WTC11 (cell line): ENCODE results near the gene PCDHGA1.

Experiments
- ESRRA ChIP-seq: sonication (generic); formaldehyde crosslinking; IDR thresholded peaks from 2 replicates; pipeline ENCODE4 v1.8.1; 2022; ENCODE audit warnings: mild to moderate bottlenecking, missing genetic modification reagents, borderline replicate concordance
- MXD4 ChIP-seq: fragments of 250-450 bp; sonication (Bioruptor Pico); IDR thresholded peaks from 2 replicates; pipeline ENCODE4 v1.8.0; 2021; ENCODE audit warnings: mild to moderate bottlenecking, moderate library complexity, borderline replicate concordance
- NR2C2 ChIP-seq: sonication (generic); formaldehyde crosslinking; IDR thresholded peaks from 2 replicates; pipeline ENCODE4 v1.8.0; 2022; ENCODE audit warnings: mild to moderate bottlenecking, missing genetic modification reagents
- RORB ChIP-seq: fragments of 250-450 bp; sonication (Bioruptor Pico); IDR thresholded peaks from 2 replicates; pipeline ENCODE4 v1.9.0; 2021; ENCODE audit warnings: mild to moderate bottlenecking
- TF ChIP-seq, protein P1 (sequence below): fragments of 200-600 bp; IDR thresholded peaks from 2 replicates; pipeline ENCODE4 v1.8.0; 2022; ENCODE audit warnings: antibody characterized with exemption
- TF ChIP-seq, protein P2 (sequence below): sonication (generic); formaldehyde crosslinking; IDR thresholded peaks from 2 replicates; pipeline ENCODE4 v1.8.1; 2023; ENCODE audit warnings: mild to moderate bottlenecking, missing genetic modification reagents, moderate library complexity
- TF ChIP-seq, protein P3 (sequence below): sonication (generic); formaldehyde crosslinking; IDR thresholded peaks from 2 replicates; pipeline ENCODE4 v1.8.1; 2022; ENCODE audit warnings: low read depth, missing genetic modification reagents, borderline replicate concordance
- TF ChIP-seq, protein P4 (sequence below): sonication (generic); formaldehyde crosslinking; IDR thresholded peaks from 2 replicates; pipeline ENCODE4 v1.8.0; 2022; ENCODE audit warnings: mild to moderate bottlenecking, missing genetic modification reagents

DNA sequence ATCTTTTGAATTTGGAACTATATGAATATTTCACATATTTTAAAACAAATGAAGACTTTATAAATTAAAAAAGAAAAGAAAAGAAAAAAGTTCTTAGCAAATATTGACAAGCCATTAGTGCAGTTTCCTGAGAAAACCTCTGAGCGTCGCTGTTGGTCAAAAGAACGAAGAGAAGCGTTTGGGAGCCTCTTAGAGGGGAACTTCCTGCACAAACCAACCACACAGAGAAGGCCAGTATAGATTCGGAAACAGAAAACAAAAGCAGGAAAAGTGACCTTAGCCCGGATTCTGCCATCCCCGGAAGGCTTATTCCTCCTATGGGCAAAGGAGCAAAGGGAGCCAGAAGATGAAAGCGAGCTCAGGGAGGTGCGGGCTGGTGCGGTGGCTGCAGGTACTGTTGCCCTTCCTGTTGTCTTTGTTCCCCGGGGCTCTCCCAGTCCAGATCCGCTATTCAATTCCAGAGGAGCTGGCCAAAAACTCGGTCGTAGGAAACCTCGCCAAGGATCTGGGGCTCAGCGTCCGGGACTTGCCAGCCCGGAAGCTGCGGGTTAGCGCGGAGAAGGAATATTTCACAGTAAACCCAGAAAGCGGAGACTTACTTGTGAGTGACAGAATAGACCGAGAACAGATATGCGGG is 29.6 kb downstream of the PCDHGA1 start, which contains the start of gene PCDHGB2:
- TF ChIP-seq, protein P1, sequence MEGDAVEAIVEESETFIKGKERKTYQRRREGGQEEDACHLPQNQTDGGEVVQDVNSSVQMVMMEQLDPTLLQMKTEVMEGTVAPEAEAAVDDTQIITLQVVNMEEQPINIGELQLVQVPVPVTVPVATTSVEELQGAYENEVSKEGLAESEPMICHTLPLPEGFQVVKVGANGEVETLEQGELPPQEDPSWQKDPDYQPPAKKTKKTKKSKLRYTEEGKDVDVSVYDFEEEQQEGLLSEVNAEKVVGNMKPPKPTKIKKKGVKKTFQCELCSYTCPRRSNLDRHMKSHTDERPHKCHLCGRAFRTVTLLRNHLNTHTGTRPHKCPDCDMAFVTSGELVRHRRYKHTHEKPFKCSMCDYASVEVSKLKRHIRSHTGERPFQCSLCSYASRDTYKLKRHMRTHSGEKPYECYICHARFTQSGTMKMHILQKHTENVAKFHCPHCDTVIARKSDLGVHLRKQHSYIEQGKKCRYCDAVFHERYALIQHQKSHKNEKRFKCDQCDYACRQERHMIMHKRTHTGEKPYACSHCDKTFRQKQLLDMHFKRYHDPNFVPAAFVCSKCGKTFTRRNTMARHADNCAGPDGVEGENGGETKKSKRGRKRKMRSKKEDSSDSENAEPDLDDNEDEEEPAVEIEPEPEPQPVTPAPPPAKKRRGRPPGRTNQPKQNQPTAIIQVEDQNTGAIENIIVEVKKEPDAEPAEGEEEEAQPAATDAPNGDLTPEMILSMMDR = peak; percentile 65
- TF ChIP-seq, protein P2, sequence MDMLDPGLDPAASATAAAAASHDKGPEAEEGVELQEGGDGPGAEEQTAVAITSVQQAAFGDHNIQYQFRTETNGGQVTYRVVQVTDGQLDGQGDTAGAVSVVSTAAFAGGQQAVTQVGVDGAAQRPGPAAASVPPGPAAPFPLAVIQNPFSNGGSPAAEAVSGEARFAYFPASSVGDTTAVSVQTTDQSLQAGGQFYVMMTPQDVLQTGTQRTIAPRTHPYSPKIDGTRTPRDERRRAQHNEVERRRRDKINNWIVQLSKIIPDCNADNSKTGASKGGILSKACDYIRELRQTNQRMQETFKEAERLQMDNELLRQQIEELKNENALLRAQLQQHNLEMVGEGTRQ = no peak
- TF ChIP-seq ESRRA (CRISPR knock-in tag) (no peak), NR2C2 (no peak), RORB (no peak), MXD4 (CRISPR knock-in tag) (no peak)
- TF ChIP-seq, protein P3, sequence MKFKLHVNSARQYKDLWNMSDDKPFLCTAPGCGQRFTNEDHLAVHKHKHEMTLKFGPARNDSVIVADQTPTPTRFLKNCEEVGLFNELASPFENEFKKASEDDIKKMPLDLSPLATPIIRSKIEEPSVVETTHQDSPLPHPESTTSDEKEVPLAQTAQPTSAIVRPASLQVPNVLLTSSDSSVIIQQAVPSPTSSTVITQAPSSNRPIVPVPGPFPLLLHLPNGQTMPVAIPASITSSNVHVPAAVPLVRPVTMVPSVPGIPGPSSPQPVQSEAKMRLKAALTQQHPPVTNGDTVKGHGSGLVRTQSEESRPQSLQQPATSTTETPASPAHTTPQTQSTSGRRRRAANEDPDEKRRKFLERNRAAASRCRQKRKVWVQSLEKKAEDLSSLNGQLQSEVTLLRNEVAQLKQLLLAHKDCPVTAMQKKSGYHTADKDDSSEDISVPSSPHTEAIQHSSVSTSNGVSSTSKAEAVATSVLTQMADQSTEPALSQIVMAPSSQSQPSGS = no peak
- TF ChIP-seq, protein P4, sequence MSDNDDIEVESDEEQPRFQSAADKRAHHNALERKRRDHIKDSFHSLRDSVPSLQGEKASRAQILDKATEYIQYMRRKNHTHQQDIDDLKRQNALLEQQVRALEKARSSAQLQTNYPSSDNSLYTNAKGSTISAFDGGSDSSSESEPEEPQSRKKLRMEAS (CRISPR knock-in tag) = no peak
